T1000 (cell line): ENCODE measurements around the gene SUV39H1.

ENCODE experiments used
- DNase-seq: peaks from one replicate; lab custom pipeline; 2025; ENCODE audit warnings: mixed read lengths; lab: John Stamatoyannopoulos, UW

Gene SUV39H1

DNA sequence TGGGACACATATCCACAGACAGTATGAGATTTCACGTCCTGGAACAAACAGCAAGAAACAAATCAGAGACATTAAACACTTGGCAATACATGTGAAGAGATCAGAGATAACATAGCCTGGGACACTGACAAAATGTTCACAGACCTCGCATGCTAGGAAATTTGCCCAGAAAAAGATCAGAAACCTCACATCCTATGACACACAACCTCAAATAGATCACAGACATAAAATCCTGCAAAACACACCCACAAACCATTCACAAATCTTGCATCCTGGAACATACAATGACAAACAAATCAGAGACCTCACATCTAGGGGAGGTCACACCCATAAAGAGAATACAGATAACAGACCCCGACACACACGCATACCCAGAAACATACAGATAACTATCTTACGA lies 18.0 kb downstream of the SUV39H1 start:
- DNase-seq, result no peak

DNA sequence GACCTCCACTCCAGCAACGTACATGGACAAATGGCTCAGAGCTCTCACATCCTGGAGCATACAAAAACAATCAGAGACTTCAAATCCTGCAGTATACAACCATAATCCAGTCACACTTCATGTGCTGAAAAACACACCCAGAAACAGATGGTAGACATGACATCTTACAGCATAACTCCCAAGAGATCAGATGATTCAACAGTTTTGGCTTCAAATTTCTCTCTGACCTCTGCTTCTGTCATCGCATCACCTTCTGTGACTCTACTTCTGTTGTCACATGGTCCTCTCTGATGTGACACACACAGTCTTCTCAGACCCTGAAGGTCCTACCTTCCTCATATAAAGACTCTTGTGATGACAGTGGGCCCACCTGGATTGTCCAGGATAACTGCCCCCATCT lies 18.5 kb downstream of the SUV39H1 start:
- no peak for DNase-seq

DNA sequence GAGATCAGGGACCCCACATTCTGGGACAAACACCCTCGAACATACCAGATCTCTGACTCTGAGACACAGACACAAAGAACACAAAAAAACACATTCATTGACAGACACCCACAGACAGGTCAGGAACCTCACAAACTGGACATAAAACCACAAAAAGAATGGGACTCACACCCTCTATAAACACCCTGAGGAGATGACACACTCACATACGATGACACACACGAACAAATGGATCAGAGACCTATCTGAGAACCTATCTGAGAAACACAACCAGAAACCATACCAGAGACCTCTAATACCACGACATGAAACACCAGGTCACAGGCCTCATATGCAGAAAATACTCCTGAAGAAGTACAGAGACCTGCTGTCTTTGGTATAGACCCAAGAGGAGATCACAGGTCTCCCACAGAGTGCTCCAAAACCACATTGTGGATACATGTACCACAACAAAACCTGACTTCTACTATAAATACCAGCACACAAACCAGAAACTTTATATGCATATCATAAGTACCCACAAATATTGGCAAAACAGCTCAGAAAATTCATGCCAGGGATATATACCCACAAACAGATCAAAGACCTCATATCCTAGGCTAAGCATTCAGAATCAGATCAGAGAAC lies 19.5 kb downstream of the SUV39H1 start:
- no peak for DNase-seq

DNA sequence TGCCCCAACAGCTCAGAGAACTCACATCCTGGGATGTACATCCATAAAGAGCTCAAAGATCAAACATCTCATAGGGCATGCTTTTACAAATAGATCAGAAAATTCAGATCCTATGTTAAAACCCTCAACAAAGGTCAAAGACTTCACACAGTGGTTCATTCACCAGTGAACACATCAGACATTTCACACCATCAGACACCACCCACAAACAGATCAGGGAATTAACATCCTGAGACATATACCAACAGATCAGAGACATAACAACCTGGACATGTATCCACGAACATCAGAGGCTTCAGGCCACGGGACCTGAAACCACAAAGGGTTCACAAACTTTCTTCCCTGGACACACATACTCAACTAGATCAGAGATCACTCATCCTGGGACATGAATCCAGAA lies 23.4 kb downstream of the SUV39H1 start:
- DNase-seq, result no peak

DNA sequence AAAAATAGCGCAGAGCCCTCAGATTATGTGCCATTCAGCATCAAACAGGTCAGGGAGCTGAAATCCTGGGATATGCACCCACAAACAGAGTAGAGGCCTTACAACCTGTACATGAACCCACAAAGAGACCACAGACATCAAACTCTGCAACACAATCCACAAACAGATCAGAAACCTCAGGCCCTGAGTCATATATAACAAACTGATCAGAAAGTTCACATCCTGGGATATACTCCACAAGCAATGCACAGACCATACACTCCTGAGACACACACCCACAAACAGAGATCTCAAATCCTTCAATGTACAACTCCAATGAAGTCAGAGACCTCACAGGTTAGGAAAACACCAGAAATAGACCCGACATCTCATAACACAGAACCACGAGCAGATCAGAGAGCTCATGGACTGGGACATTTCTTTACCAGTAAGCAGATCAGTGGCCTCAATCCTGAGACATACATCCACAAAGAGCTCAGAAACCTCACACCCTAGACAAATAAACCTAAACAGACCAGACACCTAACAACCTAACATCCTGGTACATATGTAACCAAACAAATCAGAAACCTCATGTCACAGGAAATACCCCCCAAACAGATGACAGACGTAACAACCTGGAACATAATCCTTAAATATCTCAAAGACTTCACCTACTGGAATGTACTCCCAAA lies 24.2 kb downstream of the SUV39H1 start:
- DNase-seq, result no peak

DNA sequence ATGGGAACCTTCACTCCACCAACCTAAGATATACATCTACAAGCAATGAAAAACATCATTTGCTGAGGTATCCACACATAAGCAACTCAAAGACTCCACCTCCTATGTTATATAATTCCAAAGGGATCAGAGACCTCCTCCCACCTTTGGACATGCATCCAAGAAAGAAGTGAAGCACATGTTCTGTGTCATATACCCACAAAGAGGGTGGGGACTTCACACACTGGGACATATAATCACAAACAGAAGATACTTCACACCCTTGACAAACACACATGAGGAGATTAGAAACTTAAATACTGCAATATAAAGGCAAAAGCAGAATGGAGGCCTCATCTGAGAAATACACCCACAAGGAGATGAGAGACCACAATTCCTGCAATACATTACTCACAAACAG lies 25.4 kb downstream of the SUV39H1 start:
- DNase-seq, result no peak

DNA sequence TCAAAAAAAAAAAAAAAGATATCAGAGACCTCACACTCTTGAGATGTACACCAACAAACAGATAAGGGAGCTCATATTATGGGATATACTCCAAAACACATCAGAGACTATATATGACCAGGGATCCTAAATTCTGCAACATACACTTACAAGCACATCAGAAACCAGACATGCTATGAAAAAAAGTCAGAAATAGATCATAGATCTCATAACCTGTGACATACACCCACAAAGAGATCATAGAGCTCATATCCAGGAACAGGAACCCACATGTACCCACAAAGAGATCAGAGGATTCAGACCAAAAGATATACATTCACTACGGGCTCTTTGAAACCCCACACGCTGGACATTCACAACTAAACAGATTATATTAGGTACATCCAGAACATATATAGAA lies 30.1 kb downstream of the SUV39H1 start:
- no peak for DNase-seq

DNA sequence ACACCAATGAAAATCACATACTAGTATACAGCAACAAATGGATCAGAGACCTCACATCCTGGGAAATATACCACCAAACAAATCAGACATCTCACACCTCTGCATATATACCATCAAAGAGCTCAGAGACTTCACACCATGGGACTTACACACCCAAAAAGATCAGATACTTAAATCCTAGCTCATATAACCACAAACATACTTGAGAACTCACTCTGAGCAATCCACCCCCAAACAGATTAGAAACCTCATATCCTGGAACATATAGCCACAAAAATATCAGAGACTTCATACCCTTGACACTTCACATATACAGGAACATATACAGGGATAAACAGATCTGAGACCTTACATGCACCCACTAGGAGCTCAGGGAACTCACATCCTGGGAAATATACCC lies 32.1 kb downstream of the SUV39H1 start:
- DNase-seq, result no peak

DNA sequence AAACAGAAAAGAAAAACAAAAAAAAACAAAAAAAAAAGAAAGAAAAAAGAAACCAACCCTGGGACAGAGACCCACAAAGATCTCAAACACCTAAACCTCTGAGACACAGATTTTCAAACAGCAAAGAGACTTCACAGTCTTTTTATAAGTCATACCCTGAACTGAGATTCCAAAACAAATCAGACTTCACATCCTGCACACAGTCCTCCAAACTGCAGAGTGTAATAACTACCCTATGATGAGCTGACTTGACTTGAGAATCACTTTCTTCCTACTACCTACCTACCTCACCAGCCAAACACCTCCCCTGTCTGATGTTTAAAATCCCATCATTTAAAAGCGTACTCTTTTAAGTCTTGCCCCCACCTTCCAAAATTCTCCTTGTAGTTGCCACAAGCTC lies 39.8 kb downstream of the SUV39H1 start:
- no peak for DNase-seq

DNA sequence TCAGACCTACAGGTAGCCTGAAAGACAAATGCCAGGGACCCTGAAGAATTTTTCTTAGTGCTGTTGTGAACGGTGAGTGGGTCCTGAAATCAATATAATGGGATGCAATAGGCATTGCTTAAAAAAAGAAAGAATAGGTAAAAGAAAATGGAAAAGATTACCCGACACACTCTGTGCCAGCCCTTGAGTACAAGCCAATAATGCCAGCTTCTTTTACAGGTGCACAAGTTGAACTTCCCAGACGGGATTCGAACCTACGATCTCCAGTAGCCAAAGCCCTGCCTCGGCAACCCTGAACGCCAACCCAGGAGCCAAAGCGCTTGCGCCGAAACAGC lies 40.3 kb downstream of the SUV39H1 start:
- no peak for DNase-seq

DNA sequence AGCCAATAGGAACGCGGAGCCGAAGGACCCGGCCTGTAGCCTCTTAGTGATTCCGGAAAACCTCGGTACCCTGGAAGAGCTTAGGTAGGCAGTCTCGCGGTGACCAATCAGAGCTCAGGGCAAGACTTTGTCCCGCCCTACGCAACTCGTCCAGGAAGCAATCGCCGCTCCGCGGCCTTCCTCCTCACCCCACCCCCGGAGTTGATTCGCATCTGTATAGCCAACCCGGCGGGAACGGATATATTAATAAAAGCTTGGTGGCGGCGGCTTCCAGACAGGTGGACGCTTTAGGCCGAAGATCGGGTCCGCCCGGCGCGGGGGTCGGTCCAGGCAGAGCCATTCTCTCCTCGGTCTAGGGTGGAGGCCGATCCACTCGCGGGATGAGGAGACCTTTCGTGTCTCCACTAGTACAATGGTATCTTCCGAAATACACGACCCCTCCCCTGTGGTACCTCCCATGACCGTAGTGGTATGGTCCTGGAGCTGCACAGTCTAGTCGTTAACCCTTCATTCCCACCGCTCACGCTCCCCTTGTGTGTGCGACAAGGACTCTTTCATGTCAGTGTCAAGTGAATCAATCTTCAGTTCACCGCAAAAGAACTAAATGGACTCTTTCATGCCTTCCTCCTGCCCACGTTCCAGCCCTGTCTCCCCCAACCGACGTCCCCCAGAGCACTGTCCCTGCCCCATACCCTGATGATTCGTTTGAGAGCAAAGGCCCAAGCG lies 40.8 kb downstream of the SUV39H1 start:
- peak; percentile 92 for DNase-seq

DNA sequence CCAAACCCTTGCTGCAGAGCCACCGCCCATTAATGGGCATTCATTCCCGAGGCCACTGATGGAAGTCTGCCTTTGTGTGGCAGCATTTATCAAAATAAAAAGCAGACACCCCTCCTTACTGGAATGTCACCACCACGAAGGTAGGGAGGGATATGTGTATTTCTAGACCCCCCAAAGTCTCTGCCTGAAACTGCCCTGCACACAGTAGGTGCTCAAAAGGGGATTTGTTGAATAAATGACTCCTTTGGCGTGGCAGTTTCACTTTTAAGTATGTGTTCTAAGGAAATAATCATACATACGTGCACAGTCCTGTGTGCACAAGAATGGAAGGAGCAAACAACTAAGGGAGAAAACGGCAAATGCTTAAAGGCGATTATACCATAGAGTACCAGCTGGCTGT lies 41.4 kb downstream of the SUV39H1 start:
- DNase-seq, result no peak

DNA sequence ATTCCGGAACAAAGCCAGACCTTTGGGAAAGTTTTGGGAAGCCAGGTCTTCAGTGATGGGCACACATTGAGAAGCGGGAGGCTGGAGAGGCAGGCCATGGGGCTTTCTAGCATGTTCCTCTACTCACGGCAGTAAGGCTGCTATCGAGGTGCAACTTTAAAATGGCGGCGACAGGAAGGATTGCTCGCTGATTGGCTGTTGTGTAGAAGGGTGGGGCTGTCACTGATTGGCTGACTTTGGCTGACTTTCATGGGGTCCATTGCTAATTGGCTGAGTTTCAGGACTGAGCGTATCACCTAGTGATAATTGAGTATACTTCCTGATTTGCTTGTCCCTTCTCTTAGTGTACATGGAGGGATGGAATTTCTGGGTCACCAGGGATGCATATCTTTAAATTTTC lies 45.3 kb downstream of the SUV39H1 start:
- no peak for DNase-seq

DNA sequence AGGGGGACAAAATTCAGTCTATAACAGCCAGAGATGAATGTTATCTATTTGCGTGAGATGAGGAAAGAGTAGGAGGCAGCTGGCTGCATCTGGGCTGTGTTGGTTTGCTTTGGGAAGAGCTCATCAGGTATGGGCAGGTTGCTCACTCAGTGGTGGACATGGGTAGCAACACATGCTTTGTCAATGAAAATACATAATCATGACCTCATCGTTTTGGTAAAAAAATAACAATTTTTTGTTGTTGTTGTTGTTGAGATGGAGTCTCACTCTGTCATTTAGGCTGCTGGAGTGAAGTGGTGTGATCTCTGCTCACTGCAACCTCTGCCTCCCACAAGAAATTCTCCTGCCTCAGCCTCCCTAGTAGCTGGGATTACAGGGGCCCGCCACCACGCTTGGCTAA lies 48.7 kb downstream of the SUV39H1 start:
- DNase-seq, result no peak

DNA sequence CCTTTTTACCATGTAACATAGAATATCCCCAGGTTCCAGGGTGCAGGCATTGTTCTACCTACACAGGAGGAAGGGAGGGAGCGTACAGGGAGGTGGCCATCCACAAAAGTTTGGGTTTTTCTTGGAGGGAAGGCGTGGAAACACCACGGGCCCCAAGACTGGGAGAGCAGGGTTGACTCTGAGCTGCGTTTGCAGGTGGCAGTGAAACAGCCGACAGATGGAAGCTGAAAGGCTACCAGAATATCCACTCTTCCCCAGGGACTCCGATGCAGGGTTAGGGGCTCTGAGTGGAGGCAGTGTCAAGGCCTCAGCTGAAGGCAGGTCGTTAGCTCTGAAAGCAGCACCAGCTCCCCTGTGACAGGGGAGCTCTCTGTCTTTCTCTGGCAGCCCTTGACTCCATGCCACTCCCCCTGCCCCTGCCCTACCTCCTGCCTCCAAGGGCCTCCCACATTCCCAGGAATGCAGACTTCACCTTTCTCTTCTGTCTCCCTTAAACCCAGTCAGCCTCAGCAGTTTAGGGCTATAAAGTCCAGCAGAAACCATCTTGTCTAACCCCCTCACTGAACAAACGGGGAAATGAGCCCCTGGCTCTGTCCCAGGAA lies 51.0 kb downstream of the SUV39H1 start:
- no peak for DNase-seq

DNA sequence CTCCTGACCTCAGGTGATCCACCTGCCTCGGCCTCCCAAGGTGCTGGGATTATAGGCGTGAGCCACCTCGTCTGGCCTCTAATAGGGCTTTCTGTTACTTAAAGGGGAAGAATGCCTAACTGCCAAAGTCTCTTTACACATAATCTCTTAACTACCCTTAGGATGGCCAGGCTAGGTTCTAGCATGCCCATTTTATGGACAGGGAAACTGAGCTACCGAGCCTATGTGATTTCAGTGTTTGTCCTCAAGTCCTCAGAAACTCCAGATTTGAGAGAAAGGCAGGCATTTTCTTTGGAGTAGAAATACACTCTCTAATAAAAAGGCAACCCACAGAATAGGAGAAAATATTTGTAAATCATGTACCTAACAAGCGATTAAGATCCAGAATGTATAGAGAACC lies 52.6 kb downstream of the SUV39H1 start:
- DNase-seq, result no peak

DNA sequence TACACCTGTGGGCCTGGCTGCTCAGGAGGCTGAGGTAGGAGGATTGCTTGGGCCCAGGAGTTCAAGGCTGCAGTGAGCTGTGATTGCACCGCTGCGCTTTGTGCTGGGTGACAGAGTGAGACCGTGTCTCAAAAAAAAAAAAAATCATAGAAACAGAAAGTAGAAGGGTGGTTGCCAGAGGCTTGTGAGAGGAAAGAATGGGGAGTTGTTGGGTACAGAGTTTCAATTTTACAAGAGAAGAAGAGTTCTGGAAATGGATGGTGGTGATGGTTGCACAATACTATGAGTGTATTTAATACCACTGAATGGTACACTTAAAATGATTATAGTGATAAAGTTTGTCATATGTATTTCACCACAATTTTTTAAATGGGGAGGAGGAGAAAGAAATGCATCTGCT lies 54.8 kb downstream of the SUV39H1 start:
- DNase-seq, result no peak

DNA sequence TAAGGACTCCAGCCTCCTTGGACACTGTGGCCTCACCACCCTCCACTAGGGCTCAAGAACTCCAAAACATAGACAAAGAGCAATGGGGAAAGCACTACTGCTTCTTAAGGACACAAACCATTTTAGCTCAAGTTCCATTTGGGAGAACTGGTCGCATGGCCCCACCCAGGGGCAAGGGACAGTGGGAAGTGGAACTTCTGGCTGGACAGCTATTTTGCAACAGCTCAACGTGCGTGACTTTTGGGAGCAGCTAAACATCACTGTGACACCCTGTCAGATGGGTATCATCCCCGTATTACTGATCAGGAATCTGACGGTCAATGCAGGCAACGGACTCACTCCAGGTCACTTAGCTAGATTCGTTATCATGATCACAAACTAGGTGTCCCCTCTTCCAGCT lies 56.0 kb downstream of the SUV39H1 start:
- DNase-seq, result no peak

DNA sequence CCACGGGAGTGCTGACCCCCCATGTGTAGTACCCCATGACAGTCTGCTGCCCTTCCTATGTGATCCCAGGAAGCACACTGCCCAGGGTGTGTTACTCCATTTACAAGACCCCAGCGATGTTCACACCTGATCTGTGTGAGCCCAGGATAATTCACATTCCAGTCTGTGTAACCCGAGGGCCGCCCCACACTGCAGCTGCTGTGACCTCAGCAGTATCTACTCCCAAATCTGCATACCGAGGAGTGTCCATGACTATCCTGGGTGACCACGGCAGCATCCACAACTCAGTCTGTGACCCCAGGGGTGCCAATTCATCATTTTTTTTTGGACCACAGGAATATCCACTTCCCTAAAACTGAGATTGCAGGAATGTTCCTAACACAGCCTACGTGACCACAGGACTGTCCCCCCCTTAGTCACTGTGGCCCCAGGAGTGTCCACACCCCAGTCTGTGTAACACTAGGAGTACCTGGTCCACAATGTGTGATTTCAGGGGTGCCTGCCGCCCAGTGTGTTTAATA lies 57.2 kb downstream of the SUV39H1 start:
- no peak for DNase-seq

DNA sequence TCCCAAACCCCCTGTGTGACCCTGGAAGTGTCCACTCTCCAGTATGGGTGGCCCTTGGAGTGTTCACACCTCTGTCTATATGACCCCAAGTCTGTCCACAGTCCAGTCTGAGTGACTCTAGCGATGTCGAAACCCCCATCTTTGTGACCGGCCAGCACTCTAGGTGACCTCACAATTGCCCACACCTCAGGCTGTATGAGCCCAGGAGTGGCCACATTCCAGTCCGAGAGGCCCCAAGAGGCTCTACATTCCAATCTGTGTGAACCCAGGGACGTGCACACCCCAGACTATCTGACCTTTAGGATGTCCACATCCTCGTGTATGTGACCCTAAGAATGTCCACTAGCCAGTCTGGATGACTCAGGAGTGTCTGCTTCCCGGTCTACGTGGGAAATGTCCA lies 57.7 kb downstream of the SUV39H1 start:
- DNase-seq, result no peak
